Stomach (tissue), 9 donors: ENCODE measurements around the gene SNN. TPM values are rescaled to one million over a fixed set of nuclear protein-coding genes. Genes with fewer than 3 reads are reported as not detected.

Experiments used
- DNase-seq, 2 donors: peaks; one replicate each; pipeline versions ENCODE4 v3.0.0 to v3.0.0-alpha.2; 2013 to 2019
- H3K27ac ChIP-seq, 5 donors: fragments of 200-600 bp in 4 of 5; sonication (generic) in 4 of 5; one replicate each; pipeline ENCODE4 v1.5.1; 2013 to 2019; ENCODE audit warnings: mild to moderate bottlenecking in 1 of 5, moderate library complexity in 1 of 5
- H3K27me3 ChIP-seq, 3 donors: fragments of 200-600 bp; sonication (generic); one replicate each; pipeline ENCODE4 v1.5.1; 2017 to 2019; ENCODE audit warnings: mixed run types in 1 of 3
- H3K36me3 ChIP-seq, 4 donors: fragments of 200-600 bp; sonication (generic); 1 replicate in 3 of 4; 2 replicates in 1 of 4; pipeline ENCODE4 v1.5.1; 2016 to 2019
- H3K4me1 ChIP-seq, 4 donors: fragments of 200-600 bp; sonication (generic); one replicate each; pipeline ENCODE4 v1.5.1; 2016 to 2019
- H3K4me3 ChIP-seq, 4 donors: fragments of 200-600 bp; sonication (generic) in 3 of 4; one replicate each; pipeline ENCODE4 v1.5.1; 2016 to 2019; ENCODE audit warnings: mild to moderate bottlenecking in 1 of 4
- H3K9me3 ChIP-seq, 4 donors: fragments of 200-600 bp; sonication (generic); one replicate each; pipeline ENCODE4 v1.5.1; 2016 to 2019
- CTCF ChIP-seq, 7 experiments: fragments of 450-650 bp in 4 of 7; fragments of 200-600 bp in 3 of 7; sonication (generic) in 3 of 7; IDR thresholded peaks; one replicate each; pipeline ENCODE4 v1.5.1; 2016 to 2019; ENCODE audit warnings: antibody characterized with exemption in 7 of 7, control low read depth in 2 of 7, mild to moderate bottlenecking in 1 of 7
- EP300 ChIP-seq: sonication (generic); formaldehyde crosslinking; IDR thresholded peaks from one replicate; pipeline ENCODE4 v1.6.1; 2017; ENCODE audit warnings: antibody characterized with exemption
- POLR2A ChIP-seq, 4 donors: fragments of 450-650 bp; IDR thresholded peaks; one replicate each; pipeline ENCODE4 v1.6.1; 2016; ENCODE audit warnings: antibody characterized with exemption in 4 of 4, control low read depth in 2 of 4, mild to moderate bottlenecking in 1 of 4, moderate library complexity in 1 of 4
- POLR2AphosphoS5 ChIP-seq, 3 donors: sonication (generic); formaldehyde crosslinking; IDR thresholded peaks; one replicate each; pipeline ENCODE4 v1.6.1; 2016; ENCODE audit warnings: antibody characterized with exemption in 3 of 3
- WGBS, 5 donors: extraction: QIAGEN DNeasy Blood & Tissue Kit in 3 of 5; methylation state at CpG; one replicate each; pipeline versions ENCODE4 v1.1.5 to v1.1.7; 2013 to 2018; 5-methylcytosine and 5-hydroxymethylcytosine counted together
- intact Hi-C: fragments of 100-400 bp; cut with DNase I; formaldehyde crosslinking; loops from one replicate; pipeline ENCODE4 v1.15.1; 2023; ENCODE audit warnings: low total_unique reads
- polyA plus RNA-seq, 3 donors: library from polyadenylated mRNA; stranded (reverse); fragments of 200-250 nt; gene quantifications; one replicate each; pipeline ENCODE4 v1.2.3, GENCODE V29; 2013
- total RNA-seq, 5 donors: library from RNA; depleted of rRNA; stranded (reverse); fragments of >200 nt; gene quantifications; one replicate each; pipeline versions ENCODE4 v1.1.0 to v1.2.3, GENCODE V29; 2014 to 2016
- donor health status: healthy with polysubstance abuse.
- donor health status: Bipolar disorder and iron deficiency.
- donor health status: healthy.

SNN gene
- total and polyA plus RNA-seq, 8 donors, result 2.9 to 25.0 (median 13.7) TPM

GRCh38 chr16:11639008-11639562 lies 29.2 kb upstream of the SNN start:
- no peaks in the 10 kb centered on the region for H3K27me3 ChIP-seq
- intact Hi-C loops, result no loop called here
- H3K9me3 ChIP-seq, result no peaks in the 10 kb centered on the region
- TF ChIP-seq POLR2AphosphoS5 (IDR thresholded peaks at IDR 0.05), result no peak
- no peak for TF ChIP-seq CTCF (IDR thresholded peaks at IDR 0.05)
- no peak for TF ChIP-seq POLR2A (IDR thresholded peaks at IDR 0.05)
- TF ChIP-seq EP300, result no peak
- no peak overlapping the region for H3K4me3 ChIP-seq
- H3K27ac ChIP-seq, result peak overlapping the region in 4 of 5 donors; percentile 84 to 91 (median 88)
- WGBS, 5 donors, result 46 to 58% (median 47%) methylated on average over 4 of the region's 4 CpGs
- peaks cover 20 to 48% (median 34%) of the 10 kb centered on the region in 4 donors for H3K4me1 ChIP-seq
- H3K36me3 ChIP-seq, result no peaks in the 10 kb centered on the region
- DNase-seq, result no peak

DNA sequence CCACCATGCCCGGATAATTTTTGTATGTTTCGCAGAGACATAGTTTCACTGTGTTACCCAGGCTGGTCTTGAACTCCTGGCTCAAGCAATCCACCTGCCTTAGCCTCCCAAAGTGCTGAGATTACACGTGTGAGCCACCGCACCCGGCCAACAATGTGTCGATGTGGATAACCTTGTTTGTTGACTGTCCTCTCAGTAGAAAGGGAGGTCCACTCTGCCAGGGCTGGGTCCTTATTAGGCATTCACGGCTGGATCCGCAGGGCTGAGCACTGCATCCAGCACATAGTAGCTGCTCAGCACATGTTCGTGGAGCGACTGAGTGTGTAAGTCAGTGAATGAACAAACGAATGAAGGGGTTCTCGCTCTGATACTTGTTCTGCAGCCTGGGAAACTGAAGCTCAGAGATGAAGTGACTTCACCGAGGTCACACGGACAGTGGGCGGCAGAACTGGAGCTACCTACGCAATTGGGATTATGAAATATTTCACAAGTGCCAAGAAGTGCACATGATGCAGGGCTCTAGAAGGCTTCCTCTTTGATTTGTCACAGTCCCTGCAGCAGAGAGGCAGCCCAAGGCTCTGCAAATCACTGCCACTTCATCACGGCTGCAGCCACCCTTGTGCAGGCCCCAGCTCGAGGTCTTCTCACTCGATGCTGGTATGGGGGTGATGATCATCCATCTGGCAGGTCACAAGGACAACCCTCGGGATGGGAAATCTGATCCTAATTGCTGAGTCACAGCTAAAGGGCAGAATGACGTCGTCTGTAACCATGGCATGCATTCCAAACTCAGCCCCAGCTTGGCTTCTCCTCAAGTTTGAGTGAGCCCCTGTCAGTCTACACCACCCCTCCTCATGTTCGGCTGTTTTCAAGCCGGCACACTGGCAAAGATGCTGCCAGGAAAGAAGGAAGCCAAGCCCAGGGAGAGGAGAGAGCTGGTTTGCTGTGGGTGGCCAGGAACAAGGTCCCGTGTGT lies 28.0 kb upstream of the SNN start:
- Histone ChIP-seq H3K27me3 (no peaks in the 10 kb centered on the region), H3K36me3 (no peaks in the 10 kb centered on the region), H3K27ac (peak overlapping the region; percentile 43 to 91 (median 85)), H3K4me1 (peaks cover 20 to 46% (median 33%) of the 10 kb centered on the region in 4 donors), H3K9me3 (no peaks in the 10 kb centered on the region), H3K4me3 (no peak overlapping the region)
- peak; percentile 73 to 82 for DNase-seq
- intact Hi-C loops, result loop anchor here (5.0 to 10.0 kb wide), 2 partner anchors 105 to 233 kb away; no protein-coding TSS in a partner anchor
- TF ChIP-seq EP300 (peak; percentile 84), POLR2A (IDR thresholded peaks at IDR 0.05) (no peak), CTCF (IDR thresholded peaks at IDR 0.05) (no peak), POLR2AphosphoS5 (IDR thresholded peaks at IDR 0.05) (peak; percentile 78 to 90 (median 88))
- WGBS, 5 donors, result 39 to 54% (median 47%) methylated on average over 25 of the region's 25 CpGs

DNA sequence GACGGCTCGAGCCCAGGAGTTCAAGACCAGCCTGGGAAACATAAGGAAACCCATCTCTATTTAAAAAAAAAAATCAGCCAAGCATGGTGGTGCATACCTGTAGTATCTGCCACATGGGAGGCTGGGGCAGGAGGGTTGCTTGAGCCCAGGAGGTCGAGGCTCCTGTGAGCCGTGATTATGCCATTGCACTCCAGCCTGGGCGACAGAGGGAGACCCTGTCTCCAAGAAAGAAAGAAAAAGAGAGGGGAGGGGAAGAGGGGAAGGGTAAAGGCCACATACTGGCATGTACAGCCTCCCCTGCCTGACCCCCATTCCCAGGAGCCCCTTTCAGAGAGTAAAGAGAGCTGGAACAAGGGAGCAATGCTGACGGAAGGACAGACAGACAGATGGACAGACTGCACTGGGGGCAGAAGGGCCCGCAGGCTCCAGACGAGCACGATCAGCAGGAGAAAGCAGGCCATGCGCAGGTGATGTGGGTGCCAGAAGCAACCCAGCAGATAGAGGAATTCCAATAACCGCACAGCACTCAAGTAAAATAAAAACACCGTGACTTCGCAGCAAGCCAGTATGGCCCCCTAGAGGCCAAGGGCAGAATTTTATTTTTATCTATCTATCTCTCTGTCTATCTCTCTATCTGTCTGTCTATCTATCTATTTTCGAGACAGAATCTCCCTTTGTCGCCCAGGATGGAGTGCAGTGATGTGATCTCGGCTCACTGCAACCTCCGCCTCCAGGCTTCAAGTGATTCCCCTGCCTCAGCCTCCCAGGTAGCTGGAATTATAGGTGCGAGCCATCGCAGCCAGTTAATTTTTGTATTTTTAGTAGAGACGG lies 27.1 kb upstream of the SNN start:
- intact Hi-C loops, result loop anchor here (5.0 to 10.0 kb wide), 2 partner anchors 106 to 234 kb away; no protein-coding TSS in a partner anchor
- Histone ChIP-seq H3K27me3 (no peaks in the 10 kb centered on the region), H3K36me3 (no peaks in the 10 kb centered on the region), H3K27ac (peak overlapping the region; percentile 43 to 91 (median 85)), H3K4me3 (no peak overlapping the region), H3K9me3 (no peaks in the 10 kb centered on the region), H3K4me1 (peaks cover 20 to 37% (median 30%) of the 10 kb centered on the region in 4 donors)
- TF ChIP-seq CTCF (IDR thresholded peaks at IDR 0.05), result peak in 5 of 7 experiments; percentile 67 to 91 (median 80)
- TF ChIP-seq EP300, result no peak
- TF ChIP-seq POLR2A (IDR thresholded peaks at IDR 0.05), result no peak
- peak in 1 of 2 donors; percentile 78 for DNase-seq
- 40 to 45% (median 41%) methylated on average over 20 of the region's 20 CpGs for WGBS, 5 donors

DNA sequence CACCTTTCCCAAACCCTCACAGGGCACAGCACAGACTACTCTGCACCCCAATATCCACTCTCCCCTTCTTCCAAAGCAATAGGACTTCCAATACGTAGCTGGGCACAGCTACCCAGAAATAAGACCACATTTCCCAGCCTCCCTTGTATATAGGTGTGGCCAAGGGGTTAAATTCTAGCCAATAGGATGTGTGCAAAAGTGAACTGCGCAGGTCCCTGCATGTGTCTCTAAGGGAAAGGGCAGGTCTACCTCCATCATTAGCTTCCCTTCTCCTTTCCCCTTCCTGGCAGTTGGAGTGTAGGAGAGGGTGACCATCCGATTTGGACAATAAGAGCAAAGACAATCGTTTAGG lies 25.5 kb upstream of the SNN start:
- no peaks in the 10 kb centered on the region for H3K27me3 ChIP-seq
- no peak for TF ChIP-seq CTCF (IDR thresholded peaks at IDR 0.05)
- no peak for TF ChIP-seq POLR2AphosphoS5 (IDR thresholded peaks at IDR 0.05)
- no peak for TF ChIP-seq EP300
- no peak for TF ChIP-seq POLR2A (IDR thresholded peaks at IDR 0.05)
- peaks cover 20 to 28% (median 23%) of the 10 kb centered on the region in 4 donors for H3K4me1 ChIP-seq
- H3K9me3 ChIP-seq, result no peaks in the 10 kb centered on the region
- no peak for DNase-seq
- intact Hi-C loops, result loop anchor here (5.0 to 10.0 kb wide), 2 partner anchors 108 to 235 kb away; no protein-coding TSS in a partner anchor
- no peaks in the 10 kb centered on the region for H3K36me3 ChIP-seq
- H3K27ac ChIP-seq, result no peak overlapping the region
- H3K4me3 ChIP-seq, result no peak overlapping the region
- WGBS, 5 donors, result 53 to 67% (median 56%) methylated on average over 4 of the region's 4 CpGs
